Duodenal mucosa (tissue), 2 donors: ENCODE measurements around the gene BTBD10.

ENCODE experiments used
- H3K27ac ChIP-seq: one replicate; pipeline ENCODE4 v1.7.0; 2013; ENCODE audit warnings: low read depth, low read length
- H3K27me3 ChIP-seq, 2 donors: one replicate each; pipeline ENCODE4 v1.7.0; 2013; ENCODE audit warnings: low read length in 2 of 2, control low read depth in 1 of 2; ENCODE audit not compliant: insufficient read depth in 2 of 2, control insufficient read depth in 1 of 2
- H3K36me3 ChIP-seq, 2 donors: one replicate each; pipeline ENCODE4 v1.7.0; 2013; ENCODE audit warnings: low read length in 2 of 2, control low read depth in 1 of 2; ENCODE audit not compliant: insufficient read depth in 2 of 2, control insufficient read depth in 1 of 2
- H3K4me1 ChIP-seq, 2 donors: one replicate each; pipeline ENCODE4 v1.7.0; 2013; ENCODE audit warnings: low read length in 2 of 2, control low read depth in 1 of 2; ENCODE audit not compliant: insufficient read depth in 2 of 2, control insufficient read depth in 1 of 2
- H3K4me3 ChIP-seq, 2 donors: one replicate each; pipeline ENCODE4 v1.7.0; 2013; ENCODE audit warnings: low read length in 2 of 2, low read depth in 1 of 2
- H3K9ac ChIP-seq, 2 donors: one replicate each; pipeline ENCODE4 v1.7.0; 2013; ENCODE audit warnings: low read length in 2 of 2, low read depth in 1 of 2
- H3K9me3 ChIP-seq, 2 donors: one replicate each; pipeline ENCODE4 v1.7.0; 2013; ENCODE audit warnings: low read length in 2 of 2, control low read depth in 1 of 2; ENCODE audit not compliant: control insufficient read depth in 1 of 2

The BTBD10 gene

DNA sequence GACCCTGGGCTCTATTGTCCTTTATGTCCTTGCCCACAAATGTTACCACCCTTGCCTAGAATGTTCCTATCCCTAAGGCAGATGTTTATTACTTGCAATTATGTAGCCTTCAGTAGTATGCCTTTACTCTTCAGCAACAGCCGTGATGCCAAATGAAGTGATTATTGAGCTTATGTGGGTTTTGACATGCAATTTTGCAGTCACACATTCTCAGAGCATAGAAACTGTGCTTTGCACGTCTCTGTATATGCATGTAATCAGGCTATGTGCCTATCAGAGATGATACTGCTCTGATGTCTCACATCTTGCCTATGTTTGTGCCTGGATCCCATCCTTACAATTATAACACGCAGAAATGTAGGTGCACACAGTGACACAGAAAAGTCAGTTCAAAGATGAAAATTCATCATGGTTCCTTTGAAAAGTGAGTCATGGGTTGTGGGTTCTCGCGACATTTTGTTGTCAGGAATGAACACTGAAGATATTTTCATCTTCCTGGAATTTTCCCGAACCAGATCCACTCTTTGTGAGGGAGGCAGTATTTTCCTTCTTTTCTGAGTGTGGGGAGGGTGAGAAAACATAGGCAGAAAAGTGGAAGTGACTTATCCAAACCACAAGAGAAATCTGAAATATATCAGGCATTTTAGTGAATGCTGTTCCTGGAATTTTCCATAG is 104.3 kb downstream of the BTBD10 start:
- Histone ChIP-seq H3K27me3 (no peaks in the 10 kb centered on the region), H3K9ac (no peak overlapping the region), H3K4me3 (no peak overlapping the region), H3K27ac (no peak overlapping the region), H3K36me3 (peaks cover 38 to 62% of the 10 kb centered on the region in 2 donors), H3K4me1 (no peaks in the 10 kb centered on the region), H3K9me3 (no peaks in the 10 kb centered on the region)

DNA sequence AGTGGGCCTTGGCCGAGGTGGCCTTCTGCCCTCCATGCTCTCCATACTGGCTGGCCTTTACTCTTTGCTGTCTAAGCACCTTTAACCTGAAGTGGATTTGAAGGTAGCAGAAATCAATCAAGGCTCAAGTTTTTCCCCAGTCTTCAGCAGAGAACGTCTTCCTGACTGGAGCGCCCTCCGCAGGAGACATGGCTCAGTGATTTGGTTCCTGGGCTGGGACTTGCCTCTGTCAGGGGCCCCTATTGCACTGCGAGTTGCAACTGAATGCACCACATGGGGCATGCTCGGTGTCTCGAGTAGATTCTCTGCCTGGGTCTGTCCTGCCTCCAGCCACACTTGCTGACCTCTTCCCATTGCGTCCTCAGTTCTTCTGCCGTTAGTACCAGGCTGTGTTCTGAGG is 105.8 kb downstream of the BTBD10 start:
- no peaks in the 10 kb centered on the region for H3K9me3 ChIP-seq
- no peak overlapping the region for H3K9ac ChIP-seq
- no peak overlapping the region for H3K4me3 ChIP-seq
- no peaks in the 10 kb centered on the region for H3K4me1 ChIP-seq
- H3K27ac ChIP-seq = no peak overlapping the region
- no peaks in the 10 kb centered on the region for H3K27me3 ChIP-seq
- H3K36me3 ChIP-seq = peaks cover 38 to 50% of the 10 kb centered on the region in 2 donors

DNA sequence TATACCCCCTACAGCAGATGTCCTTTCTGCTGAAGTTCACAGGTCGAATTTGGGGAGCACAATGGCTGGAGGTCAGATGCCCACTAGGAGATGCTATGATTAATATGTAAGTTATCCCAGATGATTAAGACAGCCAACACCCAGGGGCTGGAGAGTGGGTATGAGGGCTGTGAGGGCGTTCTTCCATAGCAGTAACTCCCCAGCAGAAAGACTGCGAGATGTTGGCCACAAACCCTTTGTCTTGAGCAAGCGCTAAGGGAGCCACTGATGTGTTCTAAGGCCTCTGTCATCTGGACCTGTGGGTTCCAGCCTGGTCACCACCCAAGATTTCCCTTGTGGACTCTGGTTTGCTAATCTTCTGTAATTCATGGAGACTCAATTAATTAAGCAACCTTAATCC is 107.8 kb downstream of the BTBD10 start:
- Histone ChIP-seq H3K9ac (no peak overlapping the region), H3K27ac (no peak overlapping the region), H3K9me3 (no peaks in the 10 kb centered on the region), H3K4me3 (no peak overlapping the region), H3K36me3 (peaks cover 29 to 36% of the 10 kb centered on the region in 2 donors), H3K27me3 (no peaks in the 10 kb centered on the region), H3K4me1 (no peaks in the 10 kb centered on the region)

DNA sequence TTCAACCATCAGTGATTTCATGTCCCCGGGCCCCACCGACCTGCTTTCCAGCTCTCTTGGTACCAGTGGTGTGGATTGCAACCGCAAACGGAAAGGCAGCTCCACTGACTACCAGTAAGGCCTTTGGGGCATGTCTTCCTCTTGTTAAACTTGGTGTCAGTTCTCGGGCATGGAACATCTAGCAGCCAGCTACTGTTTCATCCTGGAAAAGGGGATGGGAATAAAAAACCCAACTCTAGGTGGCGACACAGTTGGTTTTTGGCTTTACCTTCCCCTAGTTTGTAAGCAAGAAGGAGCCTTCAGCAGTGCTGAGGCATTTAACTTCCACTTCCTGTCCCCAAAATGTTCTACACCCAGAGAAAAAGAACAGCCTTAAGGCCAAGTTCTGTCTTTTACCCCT is 108.7 kb downstream of the BTBD10 start:
- Histone ChIP-seq H3K9me3 (no peaks in the 10 kb centered on the region), H3K27me3 (no peaks in the 10 kb centered on the region), H3K27ac (no peak overlapping the region), H3K36me3 (peaks cover 29 to 33% of the 10 kb centered on the region in 2 donors), H3K9ac (no peak overlapping the region), H3K4me1 (no peaks in the 10 kb centered on the region), H3K4me3 (no peak overlapping the region)

DNA sequence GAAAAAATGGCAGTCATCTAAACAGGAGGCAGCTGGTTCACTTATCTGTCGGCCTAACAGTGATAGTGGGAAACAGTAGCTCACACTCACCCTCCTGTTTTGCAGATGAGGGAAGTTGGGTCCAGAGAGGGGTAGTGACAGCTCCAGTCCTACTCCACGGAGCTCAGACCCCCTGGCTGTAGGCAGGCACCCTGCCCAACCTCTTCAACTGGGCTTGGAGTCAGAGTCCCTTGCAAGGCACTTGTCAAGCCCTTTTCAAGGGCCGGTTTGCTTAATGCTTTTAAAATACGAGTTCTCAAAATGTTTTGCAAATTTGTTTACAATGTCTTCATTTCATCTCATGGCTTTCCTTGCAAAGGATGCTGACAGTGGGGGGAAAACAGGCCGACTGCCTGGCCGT is 110.3 kb downstream of the BTBD10 start:
- no peak overlapping the region for H3K27ac ChIP-seq
- H3K4me3 ChIP-seq = no peak overlapping the region
- H3K36me3 ChIP-seq = peaks cover 20 to 21% of the 10 kb centered on the region in 2 donors
- no peak overlapping the region for H3K9ac ChIP-seq
- no peaks in the 10 kb centered on the region for H3K27me3 ChIP-seq
- no peaks in the 10 kb centered on the region for H3K9me3 ChIP-seq
- no peaks in the 10 kb centered on the region for H3K4me1 ChIP-seq

DNA sequence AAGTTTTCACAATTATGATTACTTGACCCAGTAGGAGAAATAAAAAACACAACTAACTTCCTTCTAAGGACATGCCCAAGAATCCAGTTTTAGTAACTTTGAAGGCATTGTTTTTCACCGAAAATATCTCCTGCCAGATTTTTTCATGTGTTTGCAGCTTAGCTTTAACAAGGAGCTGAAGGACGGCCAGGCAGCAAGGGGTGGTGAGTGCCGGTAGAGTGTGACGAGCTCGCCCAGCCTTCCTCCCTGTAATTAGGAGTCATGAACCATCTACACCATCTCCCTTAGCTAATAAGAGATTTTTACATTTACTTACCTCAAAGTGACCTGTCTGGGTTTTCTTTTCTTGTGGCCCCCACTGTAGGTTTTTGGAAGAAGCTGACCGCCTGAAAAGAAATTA is 113.4 kb downstream of the BTBD10 start:
- Histone ChIP-seq H3K4me1 (no peaks in the 10 kb centered on the region), H3K27me3 (no peaks in the 10 kb centered on the region), H3K36me3 (peaks cover 2 to 5% of the 10 kb centered on the region in 2 donors), H3K4me3 (no peak overlapping the region), H3K9ac (no peak overlapping the region), H3K9me3 (no peaks in the 10 kb centered on the region), H3K27ac (no peak overlapping the region)

DNA sequence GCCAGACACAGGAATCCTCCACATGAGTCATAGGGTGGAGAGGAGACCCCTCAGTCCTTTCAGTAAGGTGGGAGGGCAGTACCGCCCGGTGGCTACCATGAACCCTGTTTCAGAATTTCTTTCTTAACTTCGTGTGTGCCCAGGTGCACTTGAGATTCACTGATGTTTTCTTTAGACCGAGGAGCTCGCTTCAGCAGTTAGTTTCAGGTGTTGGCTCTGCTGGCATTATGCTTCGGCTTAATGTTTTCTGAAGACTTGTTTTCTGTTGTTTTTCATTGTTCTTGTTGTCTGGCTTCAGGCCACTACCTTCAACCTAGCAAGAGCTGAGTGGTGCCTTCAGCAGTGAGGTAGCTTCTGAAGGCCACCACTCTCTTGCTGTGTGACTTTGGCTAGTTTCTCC is 114.0 kb downstream of the BTBD10 start:
- Histone ChIP-seq H3K36me3 (peaks cover 0 to 5% of the 10 kb centered on the region in 2 donors), H3K4me3 (no peak overlapping the region), H3K27me3 (no peaks in the 10 kb centered on the region), H3K9ac (no peak overlapping the region), H3K4me1 (no peaks in the 10 kb centered on the region), H3K27ac (no peak overlapping the region), H3K9me3 (no peaks in the 10 kb centered on the region)

DNA sequence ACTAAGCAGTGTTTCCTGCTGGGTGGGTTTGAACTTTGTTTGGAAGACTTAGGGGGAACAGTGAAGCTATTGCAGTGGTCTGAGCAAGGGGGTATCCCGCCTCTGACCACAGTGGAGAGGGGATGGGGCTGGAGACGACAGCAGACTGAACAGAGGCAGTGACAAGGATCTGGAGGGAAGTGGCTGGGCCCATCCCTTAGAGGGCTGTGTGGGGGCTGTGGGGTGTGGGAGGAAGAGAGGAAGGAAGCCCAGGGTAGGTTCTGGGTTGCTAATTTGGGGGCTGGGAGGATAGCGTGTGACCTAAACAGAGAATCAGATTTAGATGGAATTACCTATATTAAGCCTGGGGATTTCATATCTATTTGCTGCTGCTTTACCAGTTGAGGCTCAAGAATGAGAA is 114.7 kb downstream of the BTBD10 start:
- H3K9me3 ChIP-seq = no peaks in the 10 kb centered on the region

DNA sequence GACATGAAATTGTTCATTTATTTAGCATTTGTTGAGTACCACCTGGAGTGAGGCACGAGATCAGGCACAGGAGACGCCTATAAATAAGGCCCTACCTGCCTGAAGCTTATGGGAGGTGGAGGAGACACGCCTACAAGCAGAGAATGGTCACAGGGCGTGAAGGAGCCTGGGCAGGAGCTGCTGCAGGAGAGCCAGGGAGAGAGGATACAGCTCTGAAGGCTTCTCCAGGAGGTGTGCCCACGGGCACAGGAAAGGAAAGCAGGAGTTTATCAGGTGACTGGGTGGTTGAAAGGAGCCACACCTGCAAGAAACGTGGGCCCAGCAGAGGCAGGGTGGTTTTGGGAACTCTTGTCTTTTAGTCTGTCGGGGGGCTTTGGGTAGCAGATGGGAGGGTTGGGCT is 115.1 kb downstream of the BTBD10 start:
- H3K4me3 ChIP-seq = no peak overlapping the region
- no peaks in the 10 kb centered on the region for H3K4me1 ChIP-seq
- H3K9me3 ChIP-seq = no peaks in the 10 kb centered on the region
- H3K36me3 ChIP-seq = peaks cover 0 to 5% of the 10 kb centered on the region in 2 donors
- no peak overlapping the region for H3K9ac ChIP-seq
- H3K27ac ChIP-seq = no peak overlapping the region
- no peaks in the 10 kb centered on the region for H3K27me3 ChIP-seq

More for the DNA sequence above, 114.7 kb downstream of the BTBD10 start:
- Histone ChIP-seq H3K27ac (no peak overlapping the region), H3K4me1 (no peaks in the 10 kb centered on the region), H3K9ac (no peak overlapping the region), H3K27me3 (no peaks in the 10 kb centered on the region), H3K4me3 (no peak overlapping the region), H3K36me3 (peaks cover 0 to 5% of the 10 kb centered on the region in 2 donors)

DNA sequence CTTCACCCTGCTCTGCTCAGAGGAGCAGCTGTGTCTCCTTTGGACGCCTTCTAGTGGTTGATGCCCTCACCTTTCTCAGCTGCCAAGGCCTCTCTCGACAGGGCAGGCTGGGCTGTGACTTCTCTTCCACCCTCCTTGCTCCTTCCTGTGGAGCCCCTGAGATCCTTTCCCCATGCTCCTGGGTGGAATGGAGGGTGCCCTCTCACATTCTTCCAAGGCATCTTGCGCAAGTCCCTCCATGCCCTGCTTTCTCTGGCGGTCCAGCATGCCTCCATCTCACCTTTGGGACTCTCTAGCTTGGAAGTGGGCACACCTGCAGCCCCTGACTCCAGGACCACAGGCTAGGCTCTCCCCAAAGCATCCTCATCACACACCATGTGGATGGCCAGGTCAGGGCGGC is 116.6 kb downstream of the BTBD10 start:
- Histone ChIP-seq H3K4me1 (no peaks in the 10 kb centered on the region), H3K9me3 (no peaks in the 10 kb centered on the region), H3K36me3 (peaks cover 0 to 5% of the 10 kb centered on the region in 2 donors), H3K27ac (no peak overlapping the region), H3K9ac (no peak overlapping the region), H3K27me3 (no peaks in the 10 kb centered on the region), H3K4me3 (no peak overlapping the region)
